Upper lobe of left lung (tissue), 4 donors: ENCODE results near the gene PHOSPHO2.

ENCODE experiments used
- CTCF ChIP-seq, 6 experiments: fragments of 450-650 bp in 4 of 6; fragments of 200-600 bp in 2 of 6; sonication (generic) in 2 of 6; IDR thresholded peaks; one replicate each; pipeline ENCODE4 v1.5.1; 2016 to 2019; ENCODE audit warnings: antibody characterized with exemption in 6 of 6
- EP300 ChIP-seq, 4 donors: sonication (generic); formaldehyde crosslinking; IDR thresholded peaks; one replicate each; pipeline ENCODE4 v1.5.1; 2017; ENCODE audit warnings: antibody characterized with exemption in 4 of 4, control low read depth in 2 of 4
- POLR2A ChIP-seq, 4 donors: fragments of 450-650 bp; IDR thresholded peaks; one replicate each; pipeline ENCODE4 v1.5.1; 2016 to 2017; ENCODE audit warnings: antibody characterized with exemption in 4 of 4, mild to moderate bottlenecking in 2 of 4

GRCh38 chr2:169670937-169671336 lies 23.3 kb upstream of the PHOSPHO2 start:
- TF ChIP-seq CTCF (IDR thresholded peaks at IDR 0.05) = no peak
- no peak for TF ChIP-seq POLR2A (IDR thresholded peaks at IDR 0.05)
- no peak for TF ChIP-seq EP300 (IDR thresholded peaks at IDR 0.05)
